Endothelial cell of umbilical vein (primary cell): ENCODE measurements around the gene SYNPR. TPM values are rescaled to one million over a fixed set of nuclear protein-coding genes. Genes with fewer than 3 reads are reported as not detected.

Experiments used
- BruUV-seq: library from RNA; stranded (reverse); fragments of 400-500 nt; replicated peaks from 2 replicates; lab custom pipeline; 2021; lab: Mats Ljungman, UMichigan
- CTCF ChIA-PET: fragments of 300-600, 350-600 bp; sonication (Branson Sonifier 250); formaldehyde crosslinking; loops from one replicate; lab custom pipeline; 2021; ENCODE audit warnings: antibody characterized with exemption, inconsistent platforms; lab: Charles Lee
- POLR2A ChIA-PET: fragments of 300-600, 350-600 bp; sonication (Branson Sonifier 250); formaldehyde crosslinking; loops from one replicate; lab custom pipeline; 2021; ENCODE audit warnings: antibody characterized with exemption, inconsistent platforms; lab: Charles Lee
- DNase-seq: peaks from one replicate; pipeline ENCODE4 v3.0.0-alpha.2; 2011; ENCODE audit warnings: low read depth, low spot score
- FAIRE-seq: peaks from 2 replicates; lab custom pipeline; 2011; peaks lifted over from hg19 to GRCh38; lab: Jason Lieb, UNC
- H2AFZ ChIP-seq: 2 replicates; pipeline ENCODE4 v1.6.0; 2012; ENCODE audit warnings: low read depth, low read length, control low read depth, inconsistent platforms
- H3K27ac ChIP-seq: 2 replicates; pipeline ENCODE4 v1.5.1; 2011; ENCODE audit warnings: low read depth, mild to moderate bottlenecking, control low read depth, low read length, moderate library complexity; ENCODE audit not compliant: insufficient read depth
- H3K27me3 ChIP-seq, 2 experiments: 2 replicates each; pipeline versions ENCODE4 v1.6.0 to v1.6.1; 2011; ENCODE audit warnings: low read length in 2 of 2, mixed read lengths in 1 of 2; ENCODE audit not compliant: control insufficient read depth in 2 of 2, insufficient read depth in 2 of 2
- H3K36me3 ChIP-seq, 2 experiments: 2 replicates in 1 of 2; 3 replicates in 1 of 2; pipeline ENCODE4 v1.5.1; 2011; ENCODE audit warnings: low read length in 2 of 2, mild to moderate bottlenecking in 1 of 2, moderate library complexity in 1 of 2; ENCODE audit not compliant: control insufficient read depth in 2 of 2, insufficient read depth in 2 of 2; ENCODE audit errors: extremely low read depth in 1 of 2
- H3K4me1 ChIP-seq: 3 replicates; pipeline ENCODE4 v1.5.1; 2011; ENCODE audit warnings: mild to moderate bottlenecking, low read length; ENCODE audit not compliant: control insufficient read depth, insufficient read depth; ENCODE audit errors: extremely low read depth
- H3K4me2 ChIP-seq: 2 replicates; pipeline ENCODE4 v1.6.1; 2011; ENCODE audit warnings: low read length, control low read depth, mixed read lengths; ENCODE audit not compliant: insufficient read depth
- H3K4me3 ChIP-seq, 3 experiments: fragments of 200-600 bp in 1 of 3; sonication (generic), shearing (Covaris generic) in 1 of 3; replicated peaks in 1 of 3; 2 replicates each; pipeline ENCODE4 v1.5.1; 2011 to 2016; ENCODE audit warnings: control low read depth in 3 of 3, low read length in 3 of 3, mild to moderate bottlenecking in 2 of 3, inconsistent platforms in 1 of 3, low read depth in 1 of 3, moderate library complexity in 1 of 3; ENCODE audit not compliant: insufficient read depth in 1 of 3
- H3K79me2 ChIP-seq: 2 replicates; pipeline ENCODE4 v1.6.0; 2012; ENCODE audit warnings: low read length, inconsistent platforms; ENCODE audit not compliant: control insufficient read depth, insufficient read depth
- H3K9ac ChIP-seq: replicated peaks from 2 replicates; pipeline ENCODE3; 2011; ENCODE audit warnings: low read length, control low read depth; ENCODE audit not compliant: insufficient read depth; ENCODE audit errors: extremely low read depth
- H3K9me1 ChIP-seq: replicated peaks from 3 replicates; pipeline ENCODE4 v1.6.0; 2011; ENCODE audit warnings: mild to moderate bottlenecking, low read length; ENCODE audit not compliant: control insufficient read depth, insufficient read depth; ENCODE audit errors: extremely low read depth
- H3K9me3 ChIP-seq: replicated peaks from 2 replicates; pipeline ENCODE4 v1.5.1; 2012; ENCODE audit warnings: low read length, inconsistent platforms; ENCODE audit not compliant: control insufficient read depth, insufficient read depth
- H4K20me1 ChIP-seq: replicated peaks from 2 replicates; pipeline ENCODE3; 2011; ENCODE audit warnings: mild to moderate bottlenecking, low read length; ENCODE audit not compliant: control insufficient read depth, insufficient read depth; ENCODE audit errors: extremely low read depth
- CTCF ChIP-seq, 2 donors: IDR thresholded peaks; 1 replicate in 1 of 2; 2 replicates in 1 of 2; pipeline ENCODE4 v1.5.1; 2011; ENCODE audit warnings: low read length in 2 of 2, mild to moderate bottlenecking in 2 of 2, moderate library complexity in 2 of 2, control low read depth in 1 of 2, inconsistent platforms in 1 of 2, low read depth in 1 of 2; ENCODE audit not compliant: insufficient read depth in 1 of 2; ENCODE audit errors: extremely low read depth in 1 of 2
- EZH2 ChIP-seq: IDR thresholded peaks from 2 replicates; pipeline ENCODE4 v1.6.1; 2012; ENCODE audit warnings: borderline replicate concordance, low read depth, mild to moderate bottlenecking, moderate library complexity, low read length, inconsistent platforms; ENCODE audit not compliant: severe bottlenecking
- FOS ChIP-seq: IDR thresholded peaks from 2 replicates; pipeline ENCODE4 v1.6.1; 2011; ENCODE audit warnings: mild to moderate bottlenecking, low read length, moderate library complexity, borderline replicate concordance; ENCODE audit not compliant: insufficient read depth
- GATA2 ChIP-seq: IDR thresholded peaks from 2 replicates; pipeline ENCODE4 v1.7.0; 2011; ENCODE audit warnings: low read depth, mild to moderate bottlenecking, moderate library complexity, mixed read lengths, low read length; ENCODE audit not compliant: insufficient read length, insufficient read depth
- JUN ChIP-seq: IDR thresholded peaks from 2 replicates; pipeline ENCODE4 v1.6.1; 2011; ENCODE audit warnings: borderline replicate concordance, low read depth; ENCODE audit not compliant: insufficient read length, insufficient read depth
- MYC ChIP-seq: IDR thresholded peaks from one replicate; pipeline ENCODE4 v1.6.1; 2011; ENCODE audit warnings: mild to moderate bottlenecking, low read depth, low read length
- POLR2A ChIP-seq: IDR thresholded peaks from 2 replicates; pipeline ENCODE4 v1.6.1; 2012; ENCODE audit warnings: low read depth, mild to moderate bottlenecking, control low read depth, low read length
- POLR2AphosphoS5 ChIP-seq: IDR thresholded peaks from 2 replicates; pipeline ENCODE4 v1.6.1; 2012; ENCODE audit warnings: low read depth, mild to moderate bottlenecking, control low read depth, low read length, moderate library complexity; ENCODE audit not compliant: insufficient read depth
- dilution Hi-C: fragments of 300-500 bp; cut with MboI; formaldehyde crosslinking; loops from one replicate; pipeline ENCODE4 v1.15.0; 2019; ENCODE audit warnings: low sequenced_read_pairs; ENCODE audit not compliant: extremely low pct_ligation_motif_present
- intact Hi-C: fragments of 100-400 bp; cut with micrococcal nuclease; formaldehyde crosslinking; loops from one replicate; pipeline ENCODE4 v1.10.0; 2022
- polyA plus RNA-seq, 4 experiments: library from polyadenylated mRNA; depleted of rRNA in 3 of 4; stranded (reverse) in 3 of 4; unstranded in 1 of 4; fragments of >200 nt; gene quantifications; 2 replicates each; pipeline versions ENCODE4 v1.2.1 to v1.2.3, GENCODE V29; 2011 to 2012; ENCODE audit warnings: missing spikeins in 1 of 4
- total RNA-seq: library from RNA; stranded (reverse); gene quantifications from 2 replicates; pipeline ENCODE4 v1.2.3, GENCODE V29; 2021
- TF ChIP-seq, protein P1 (sequence below): IDR thresholded peaks from 2 replicates; pipeline ENCODE4 v1.6.1; 2011; ENCODE audit not compliant: insufficient read depth, insufficient read length

Gene SYNPR
- total and polyA plus RNA-seq, 2 donors (not counting 3 experiments of a cell fraction or from before 2014, with no cell fraction given): not detected

DNA sequence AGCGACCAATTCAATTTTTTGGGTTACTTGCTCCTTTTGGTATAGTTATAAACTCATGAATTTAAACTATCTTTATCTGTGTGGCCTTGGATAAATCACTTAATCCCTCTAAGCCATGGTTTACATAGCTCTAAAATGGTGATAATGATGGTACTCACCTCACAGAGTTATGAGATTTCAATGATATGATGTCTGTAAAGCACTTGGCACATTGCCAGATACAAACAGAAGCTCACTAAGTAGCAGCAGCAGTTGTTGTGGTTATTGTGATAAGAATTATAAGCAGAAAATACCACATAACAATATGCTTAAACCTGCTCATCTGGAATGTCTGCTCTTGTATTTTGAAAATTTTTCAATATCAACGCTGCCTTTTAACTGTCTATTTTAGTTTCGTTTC is 189.3 kb downstream of the SYNPR start:
- no TSS peak for BruUV-seq
- H3K9me1 ChIP-seq: no peaks in the 10 kb centered on the region
- no peaks in the 10 kb centered on the region for H3K79me2 ChIP-seq
- TF ChIP-seq GATA2 (no peak), POLR2AphosphoS5 (no peak), CTCF (IDR thresholded peaks at IDR 0.05; ENCODE audit: extremely low read depth in 1 of 2, insufficient read depth in 1 of 2, low read depth in 1 of 2, low read length in 2 of 2) (no peak), EZH2 (no peak), POLR2A (no peak), MYC (no peak), JUN (no peak), FOS (no peak)
- TF ChIP-seq, protein P1, sequence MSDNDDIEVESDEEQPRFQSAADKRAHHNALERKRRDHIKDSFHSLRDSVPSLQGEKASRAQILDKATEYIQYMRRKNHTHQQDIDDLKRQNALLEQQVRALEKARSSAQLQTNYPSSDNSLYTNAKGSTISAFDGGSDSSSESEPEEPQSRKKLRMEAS: no peak
- no peak overlapping the region for H3K4me2 ChIP-seq
- no peak overlapping the region for H3K4me3 ChIP-seq
- H3K36me3 ChIP-seq: no peaks in the 10 kb centered on the region
- intact Hi-C loops (no loop called here), dilution Hi-C loops (no loop called here)
- DNase-seq: no peak
- H4K20me1 ChIP-seq: no peaks in the 10 kb centered on the region
- H3K4me1 ChIP-seq: no peaks in the 10 kb centered on the region
- ChIA-PET CTCF (no interaction called here), POLR2A (no interaction called here)
- H3K9me3 ChIP-seq: no peaks in the 10 kb centered on the region
- FAIRE-seq: no peak
- no peak overlapping the region for H3K9ac ChIP-seq
- no peak overlapping the region for H2AFZ ChIP-seq
- no peak overlapping the region for H3K27ac ChIP-seq
- no peaks in the 10 kb centered on the region for H3K27me3 ChIP-seq
